ENCODE results near the gene TLCD1.
"Not testable (repeated sequence)": the region's sequence is repeated elsewhere in the genome, so short reads cannot be mapped to it uniquely, and the experiment has no call there.

Gene TLCD1

GRCh38 chr17:28746611-28747050 lies 20.6 kb upstream of the TLCD1 start:
- no peak for DNase-seq

GRCh38 chr17:28745786-28746411 lies 19.9 kb upstream of the TLCD1 start:
- DNase-seq: no peak

- DNase-seq: no peak
Measured at GRCh38 chr17:28744972-28745785, 19.1 kb upstream of the TLCD1 start.

DNA sequence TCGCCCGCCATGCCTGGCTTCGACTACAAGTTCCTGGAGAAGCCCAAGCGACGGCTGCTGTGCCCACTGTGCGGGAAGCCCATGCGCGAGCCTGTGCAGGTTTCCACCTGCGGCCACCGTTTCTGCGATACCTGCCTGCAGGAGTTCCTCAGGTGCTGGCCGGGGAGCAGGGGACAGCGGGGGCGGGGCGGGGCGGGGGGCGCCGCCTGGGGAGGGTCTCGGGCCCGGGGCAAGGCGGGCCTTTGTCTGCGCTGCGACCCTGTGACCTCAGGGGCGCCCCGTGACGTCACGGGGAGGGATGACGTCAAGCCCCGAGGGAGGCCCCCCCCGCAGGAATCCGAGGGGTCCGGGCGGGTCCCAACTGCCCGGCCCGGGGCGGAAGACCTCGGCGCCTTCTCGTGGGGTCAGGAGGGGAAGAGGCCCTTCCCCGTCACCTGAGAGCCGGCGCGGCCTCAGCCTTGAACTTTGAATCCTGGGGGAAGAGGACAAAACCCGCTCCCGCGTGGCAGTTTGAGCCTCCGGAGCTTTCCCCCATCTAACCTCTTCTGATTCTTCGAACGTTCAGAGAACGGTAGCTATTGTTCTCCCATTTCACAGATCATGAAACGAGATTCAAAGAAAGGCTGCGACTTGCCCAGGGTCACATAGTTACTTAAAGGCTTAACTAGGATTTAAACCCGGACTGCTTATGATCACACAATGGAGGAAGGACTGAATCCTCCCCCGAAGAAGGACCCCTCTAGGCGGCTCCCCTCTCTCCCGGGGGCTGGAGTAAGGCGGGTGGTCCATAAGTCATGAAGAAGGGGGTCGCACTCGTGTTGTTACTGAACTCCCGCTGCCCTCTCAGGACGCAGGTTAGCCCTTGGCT lies 18.3 kb upstream of the TLCD1 start:
- peak; percentile 67 to 68 for DNase-seq

GRCh38 chr17:28743243-28744103 lies 17.4 kb upstream of the TLCD1 start, which contains the start of gene TRAF4:
Gene TRAF4, plus strand, starts transcription at chr17:28744011. Its CDS starts 102 bp downstream, at chr17:28744113.
- DNase-seq: peak; percentile 76 to 78

GRCh38 chr17:28741358-28742349 lies 15.6 kb upstream of the TLCD1 start:
- DNase-seq: no peak

DNA sequence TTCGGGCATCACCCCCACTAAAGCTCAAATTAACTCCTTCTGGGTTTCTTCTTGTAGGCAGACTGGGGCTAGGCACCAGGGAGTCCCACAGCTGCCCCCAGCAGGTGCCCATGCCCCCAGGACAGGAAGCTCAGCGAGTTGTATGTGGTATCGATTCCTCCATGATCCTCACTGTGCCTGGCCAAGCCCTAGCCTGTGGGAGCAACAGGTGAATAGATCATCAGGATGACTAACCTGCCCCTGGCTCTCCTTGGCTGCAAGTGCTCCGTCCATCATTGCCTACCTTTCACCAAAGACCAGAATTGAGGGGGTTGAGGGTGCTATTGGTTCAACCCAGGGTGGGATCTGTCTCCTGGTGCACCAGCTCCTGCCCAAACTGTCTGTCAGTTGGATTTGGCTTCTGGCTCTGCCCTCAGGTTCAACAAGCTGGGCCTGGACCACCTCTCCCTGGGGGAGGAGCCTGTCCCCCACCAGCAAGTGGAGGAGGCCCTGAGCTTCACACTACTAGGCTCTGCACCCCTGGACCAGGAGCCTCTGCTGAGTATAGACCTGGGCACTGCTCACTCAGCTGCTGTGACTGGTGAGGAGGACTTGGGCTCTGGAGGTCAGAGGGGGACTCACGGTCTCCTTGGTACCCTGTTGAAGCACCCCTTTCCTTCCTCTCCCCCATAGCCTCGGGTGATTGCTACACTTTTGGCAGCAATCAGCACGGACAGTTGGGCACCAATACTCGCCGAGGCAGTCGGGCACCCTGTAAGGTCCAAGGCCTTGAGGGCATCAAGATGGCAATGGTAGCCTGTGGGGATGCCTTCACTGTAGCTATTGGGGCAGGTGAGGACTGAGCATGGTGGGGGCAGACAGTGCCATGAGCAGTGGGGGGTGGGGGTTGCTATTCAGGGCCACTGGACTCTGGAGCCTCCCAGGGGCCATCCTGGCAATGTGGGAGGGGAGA lies 14.6 kb upstream of the TLCD1 start:
- no peak for DNase-seq

DNA sequence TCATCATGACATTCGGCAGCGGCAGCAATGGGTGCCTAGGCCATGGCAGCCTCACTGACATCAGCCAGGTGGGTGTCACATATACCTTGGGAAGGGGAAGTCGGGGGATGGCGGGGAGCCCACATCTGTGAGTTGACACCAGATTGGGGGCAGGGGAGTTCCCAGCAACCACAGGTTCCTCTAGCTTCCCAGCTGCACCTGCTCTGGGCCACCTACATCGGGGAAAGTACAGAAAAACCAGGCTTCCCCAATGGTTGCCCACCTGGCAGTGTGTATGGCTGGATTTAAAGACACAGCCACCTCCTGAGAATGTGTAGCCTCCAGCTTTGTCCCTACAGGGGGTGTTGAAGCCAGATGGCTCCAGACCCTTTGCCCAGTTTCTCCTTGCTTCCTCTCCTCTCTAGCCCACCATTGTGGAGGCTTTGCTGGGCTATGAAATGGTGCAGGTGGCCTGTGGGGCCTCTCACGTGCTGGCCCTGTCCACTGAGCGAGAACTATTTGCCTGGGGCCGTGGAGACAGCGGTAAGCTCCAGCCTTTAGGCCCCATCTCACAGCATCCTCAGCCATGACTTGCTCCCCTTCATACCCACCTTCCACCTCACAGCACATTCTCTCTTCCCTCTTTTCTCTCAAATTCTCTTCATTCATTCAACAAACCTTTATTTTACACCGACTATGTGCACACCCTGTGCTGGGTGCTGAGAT lies 12.8 kb upstream of the TLCD1 start:
- DNase-seq: no peak

DNA sequence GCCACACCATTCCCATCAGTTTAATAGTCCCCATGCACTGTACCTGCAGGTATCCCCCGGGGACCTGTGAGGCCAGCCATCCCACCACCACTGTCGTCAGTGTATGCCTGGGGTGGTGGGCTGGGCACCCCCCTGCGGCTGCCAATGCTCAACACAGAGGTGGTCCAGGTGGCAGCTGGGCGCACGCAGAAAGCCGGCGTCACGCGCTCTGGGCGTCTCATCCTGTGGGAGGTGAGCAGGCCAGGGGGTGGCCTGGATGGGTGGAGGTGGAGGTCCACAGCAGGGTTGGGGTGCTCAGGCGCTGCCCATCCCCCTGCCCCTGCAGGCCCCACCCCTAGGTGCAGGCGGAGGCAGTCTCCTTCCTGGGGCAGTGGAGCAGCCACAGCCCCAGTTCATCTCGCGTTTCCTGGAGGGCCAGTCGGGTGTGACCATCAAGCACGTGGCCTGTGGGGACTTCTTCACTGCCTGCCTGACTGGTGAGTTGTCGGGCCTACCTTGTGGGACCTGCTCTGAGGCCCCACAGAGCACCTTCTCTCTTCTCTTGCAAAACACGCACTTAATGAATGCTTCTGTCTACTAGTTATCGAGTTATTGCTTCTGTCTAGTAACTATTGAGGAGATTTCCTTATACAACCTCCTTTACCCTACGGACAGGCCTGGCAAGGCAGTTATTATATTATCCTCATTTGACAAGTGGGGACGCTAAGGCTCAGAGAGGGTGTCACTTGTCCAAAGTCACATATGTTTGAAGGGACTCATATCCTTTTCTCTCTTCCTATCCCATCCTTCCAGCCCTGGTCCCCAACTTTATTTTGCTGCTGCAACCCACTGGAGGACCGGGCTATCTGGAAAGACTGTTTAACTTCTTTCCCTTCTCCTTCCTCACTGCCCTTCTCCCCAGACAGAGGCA lies 12.0 kb upstream of the TLCD1 start:
- DNase-seq: no peak

- no peak for DNase-seq
Measured at GRCh38 chr17:28737316-28737715, 11.3 kb upstream of the TLCD1 start.

- not testable (repeated sequence) for DNase-seq
Measured at GRCh38 chr17:28735913-28736769, 10.1 kb upstream of the TLCD1 start.

DNA sequence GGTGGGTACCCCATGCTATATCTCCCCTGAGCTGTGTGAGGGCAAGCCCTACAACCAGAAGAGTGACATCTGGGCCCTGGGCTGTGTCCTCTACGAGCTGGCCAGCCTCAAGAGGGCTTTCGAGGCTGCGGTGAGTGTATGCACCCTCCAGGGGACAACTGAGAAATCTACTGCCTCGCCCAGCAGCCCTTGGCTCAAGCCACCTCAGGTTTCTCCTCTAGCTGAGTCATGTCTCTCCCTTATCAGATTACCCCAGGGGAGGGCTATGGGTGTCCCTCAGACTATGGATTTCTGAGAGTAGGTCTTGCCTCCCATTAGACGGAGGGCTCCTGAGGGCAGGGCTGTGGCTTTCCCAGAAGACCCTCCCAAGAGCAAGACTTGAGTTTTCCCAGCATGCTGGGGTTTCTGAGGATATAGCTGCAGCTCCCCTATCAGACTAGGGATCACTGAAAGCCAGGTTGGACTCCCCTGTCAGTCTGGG lies 9.2 kb upstream of the TLCD1 start:
- DNase-seq: no peak

- no peak for DNase-seq
Measured at GRCh38 chr17:28734712-28735241, 8.7 kb upstream of the TLCD1 start.

- DNase-seq: no peak
Measured at GRCh38 chr17:28733346-28733745, 7.3 kb upstream of the TLCD1 start.

- DNase-seq: no peak
Measured at GRCh38 chr17:28729950-28730330, 3.9 kb upstream of the TLCD1 start.

DNA sequence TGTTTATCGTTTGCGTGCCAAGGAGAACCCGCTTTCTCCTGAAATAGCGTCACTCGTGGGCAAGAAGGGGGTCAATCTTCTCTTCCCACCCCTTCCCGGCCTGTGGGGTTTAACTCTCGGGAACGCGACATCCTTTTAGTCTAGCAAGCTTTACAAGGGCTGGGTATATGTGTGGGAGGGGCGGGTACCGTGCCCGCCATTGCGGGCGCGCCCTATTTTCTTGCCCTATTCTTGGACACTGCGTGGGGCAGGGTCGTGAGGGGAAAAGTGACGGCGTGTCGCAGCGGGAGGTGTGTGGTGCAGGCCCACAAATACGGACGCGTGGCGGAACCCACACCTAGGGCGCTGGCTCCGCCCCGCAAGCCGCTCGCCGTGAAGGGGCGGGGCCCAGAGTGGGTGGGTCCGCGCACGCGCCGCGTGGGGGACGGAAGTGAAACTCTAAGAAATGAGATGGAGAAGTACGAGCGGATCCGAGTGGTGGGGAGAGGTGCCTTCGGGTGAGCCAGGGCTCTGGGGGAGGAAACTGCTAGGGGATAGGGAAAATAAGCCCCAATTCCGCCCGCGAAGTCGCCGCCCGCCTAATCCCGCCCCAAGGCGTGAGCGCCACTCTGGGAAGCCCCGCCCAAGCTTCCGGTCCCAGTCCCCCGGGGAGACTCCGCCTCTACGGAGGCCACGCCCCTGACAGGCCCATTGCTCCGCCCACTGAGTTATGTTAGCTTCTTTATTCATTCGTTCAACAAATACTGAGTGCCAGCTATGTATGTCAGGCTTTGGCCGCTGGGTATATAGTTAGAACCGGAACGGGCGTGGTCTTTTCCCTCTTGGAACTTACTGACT lies 2.5 kb upstream of the TLCD1 start, which contains the start of gene NEK8:
Gene NEK8 (plus strand): TSS at position 425 of the 837 bp plus-strand sequence. CDS start 26 bp downstream, at position 451.
- peak; percentile 99 to 100 for DNase-seq

All from stimulated activated CD4-positive, alpha-beta T cell treated with anti-CD3 and anti-CD28 coated beads, Interleukin-2, amount 100 ng/mL, for 48 hours (primary cell).